Stimulated activated naive CD8-positive, alpha-beta T cell treated with anti-CD3 and anti-CD28 coated beads, Interleukin-15, Interleukin-2, amounts not matched to agents 100 ng/mL and 50 ng/mL, for 24 hours (primary cell): ENCODE measurements around the gene NBEA.

Experiments used
- H3K27ac Mint-ChIP-seq: one replicate; pipeline ENCODE4 v1.8.0; 2021; ENCODE audit warnings: mild to moderate bottlenecking, mixed read lengths
- H3K27me3 Mint-ChIP-seq: one replicate; pipeline ENCODE4 v1.8.0; 2021; ENCODE audit warnings: mixed read lengths
- H3K36me3 Mint-ChIP-seq: one replicate; pipeline ENCODE4 v1.8.0; 2021; ENCODE audit warnings: low read depth, mixed read lengths
- H3K4me1 Mint-ChIP-seq: one replicate; pipeline ENCODE4 v1.8.0; 2021; ENCODE audit warnings: low read depth, mixed read lengths
- H3K4me3 Mint-ChIP-seq: one replicate; pipeline ENCODE4 v1.8.0; 2021; ENCODE audit warnings: mild to moderate bottlenecking, mixed read lengths
- H3K9me3 Mint-ChIP-seq: one replicate; pipeline ENCODE4 v1.8.0; 2021; ENCODE audit warnings: mixed read lengths

The NBEA gene

DNA sequence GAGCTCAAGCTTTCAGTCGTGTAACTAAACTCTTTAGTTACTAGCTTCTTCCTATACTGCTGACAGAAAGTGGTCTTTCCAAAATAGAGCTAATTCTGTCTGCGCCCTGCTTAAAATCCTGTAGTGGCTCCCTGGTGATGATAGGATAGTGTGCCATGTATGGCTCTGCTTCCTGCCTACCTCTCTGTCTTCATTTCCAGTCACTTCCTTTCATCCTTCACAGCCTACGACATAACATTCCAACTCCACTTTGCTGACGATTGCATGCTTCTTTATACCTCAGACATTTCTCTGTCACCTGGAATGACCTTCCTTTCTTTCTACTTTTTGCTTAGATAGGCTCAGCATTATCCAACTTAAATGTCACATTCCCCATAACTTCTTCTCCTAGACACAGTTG, 343.6 kb downstream of the NBEA start:
- Mint-ChIP-seq H3K9me3 (no peaks in the 10 kb centered on the region), H3K4me1 (no peaks in the 10 kb centered on the region), H3K36me3 (no peaks in the 10 kb centered on the region), H3K4me3 (no peak overlapping the region), H3K27me3 (no peaks in the 10 kb centered on the region), H3K27ac (no peak overlapping the region)

DNA sequence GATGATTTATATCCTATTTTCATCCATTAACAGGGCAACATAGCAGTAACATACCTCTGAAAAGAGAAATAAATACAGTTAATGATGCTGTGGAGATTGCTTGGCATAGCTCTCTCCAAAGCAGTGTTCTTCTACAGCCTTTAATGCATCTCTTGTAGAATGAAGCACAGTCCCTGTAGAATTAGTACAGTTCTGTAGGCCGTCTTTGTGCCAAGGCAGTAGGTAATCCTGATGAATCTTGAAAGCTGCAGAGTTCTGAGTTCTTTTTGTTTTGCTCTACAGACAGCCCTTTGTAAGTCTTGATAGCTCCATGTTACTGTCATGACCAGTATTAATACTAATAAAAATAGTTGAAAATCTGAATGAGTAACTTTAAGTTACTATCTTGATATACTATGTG, 350.3 kb downstream of the NBEA start:
- H3K27me3 Mint-ChIP-seq, result no peaks in the 10 kb centered on the region
- no peaks in the 10 kb centered on the region for H3K36me3 Mint-ChIP-seq
- no peak overlapping the region for H3K27ac Mint-ChIP-seq
- H3K4me1 Mint-ChIP-seq, result peaks cover 4% of the 10 kb centered on the region
- H3K9me3 Mint-ChIP-seq, result no peaks in the 10 kb centered on the region
- H3K4me3 Mint-ChIP-seq, result no peak overlapping the region

DNA sequence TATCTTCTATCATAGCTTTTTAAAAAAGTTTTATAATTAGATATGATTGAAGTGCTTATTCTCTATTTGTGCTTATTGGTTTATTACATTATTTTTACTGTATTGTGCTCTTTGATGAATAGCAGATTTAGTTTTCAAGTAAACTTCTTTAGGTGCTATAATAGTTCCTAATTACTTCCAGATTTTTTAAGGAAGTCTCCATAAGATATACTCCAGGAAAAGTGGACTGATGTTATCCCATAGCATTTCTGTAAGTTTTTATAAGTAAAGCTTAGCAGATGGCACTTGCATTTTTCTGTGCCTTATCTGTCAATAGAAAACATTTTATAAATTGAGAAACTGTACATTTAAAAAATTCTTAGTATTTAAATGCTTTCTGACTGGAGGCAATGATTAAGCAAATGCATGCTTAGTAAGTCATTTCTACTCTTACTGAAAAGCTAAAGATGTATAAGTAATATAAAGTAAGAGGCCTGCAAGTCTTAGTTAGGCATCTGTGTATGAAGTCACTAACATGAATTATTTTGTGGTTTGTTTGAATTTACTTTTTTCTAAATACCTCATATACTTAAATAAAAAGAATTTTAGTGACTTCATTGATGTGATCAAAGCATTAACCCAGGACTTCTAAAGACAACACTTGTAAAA, 351.6 kb downstream of the NBEA start:
- Mint-ChIP-seq H3K4me1 (peaks cover 4% of the 10 kb centered on the region), H3K9me3 (no peaks in the 10 kb centered on the region), H3K4me3 (no peak overlapping the region), H3K27me3 (no peaks in the 10 kb centered on the region), H3K36me3 (no peaks in the 10 kb centered on the region), H3K27ac (no peak overlapping the region)

DNA sequence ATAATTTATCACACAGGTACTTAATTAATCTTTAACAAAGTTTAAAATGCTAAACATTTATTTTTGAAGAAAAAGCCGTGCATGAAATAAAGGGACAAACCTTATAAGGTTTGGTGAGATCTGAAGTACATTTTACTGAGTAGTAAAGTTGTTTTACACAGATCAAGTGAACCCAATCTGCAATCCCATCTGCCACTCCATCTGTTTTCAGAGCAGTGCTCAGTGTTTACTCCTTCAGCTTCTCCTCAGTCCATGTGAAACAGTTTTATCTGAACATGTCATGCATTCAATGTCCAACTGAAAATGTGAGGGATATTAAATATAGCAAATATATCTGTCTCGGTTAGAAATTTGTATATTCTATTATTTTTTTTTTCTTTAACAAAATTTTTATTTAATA, 367.6 kb downstream of the NBEA start:
- Mint-ChIP-seq H3K27ac (no peak overlapping the region), H3K36me3 (no peaks in the 10 kb centered on the region), H3K4me3 (no peak overlapping the region), H3K9me3 (no peaks in the 10 kb centered on the region), H3K27me3 (no peaks in the 10 kb centered on the region), H3K4me1 (no peaks in the 10 kb centered on the region)

DNA sequence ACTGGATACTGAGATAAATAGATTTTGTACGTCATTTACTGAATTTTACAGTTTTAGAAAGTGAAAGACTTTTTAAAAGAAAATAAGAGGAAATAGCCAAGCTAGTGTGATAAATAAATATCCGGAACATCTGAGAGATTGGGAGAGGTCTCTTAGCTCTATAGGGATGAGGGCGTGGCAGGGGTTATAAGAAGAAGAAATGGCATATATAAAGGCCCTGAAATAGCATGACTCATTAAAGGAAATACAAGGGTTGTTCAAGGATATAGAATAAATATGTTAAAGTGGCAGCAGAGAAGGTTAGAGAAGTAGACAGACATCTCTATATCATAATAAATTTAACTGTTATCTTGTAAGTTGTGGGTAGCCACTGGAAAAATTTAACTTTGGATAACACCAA, 390.1 kb downstream of the NBEA start:
- no peaks in the 10 kb centered on the region for H3K27me3 Mint-ChIP-seq
- no peaks in the 10 kb centered on the region for H3K36me3 Mint-ChIP-seq
- no peak overlapping the region for H3K27ac Mint-ChIP-seq
- H3K4me1 Mint-ChIP-seq, result no peaks in the 10 kb centered on the region
- no peak overlapping the region for H3K4me3 Mint-ChIP-seq
- H3K9me3 Mint-ChIP-seq, result peaks cover 14% of the 10 kb centered on the region

DNA sequence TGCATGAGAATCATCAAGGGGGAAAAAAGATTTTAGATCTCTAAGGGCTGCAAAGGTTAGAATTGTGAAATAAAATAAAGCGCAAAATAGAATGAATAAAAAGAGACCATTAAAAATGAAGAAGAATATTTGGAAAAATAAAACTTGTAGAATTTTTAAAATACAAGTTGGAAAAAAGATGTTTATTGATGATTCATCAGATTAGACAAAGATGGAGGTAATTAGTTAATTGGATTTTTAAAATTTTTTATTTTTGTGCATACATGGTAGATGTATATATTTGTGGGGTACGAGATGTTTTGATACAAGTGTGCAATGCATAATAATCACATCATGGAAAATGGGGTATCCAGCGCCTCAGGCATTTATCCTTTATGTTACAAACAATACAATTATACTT, 391.1 kb downstream of the NBEA start:
- no peaks in the 10 kb centered on the region for H3K36me3 Mint-ChIP-seq
- no peaks in the 10 kb centered on the region for H3K4me1 Mint-ChIP-seq
- peaks cover 15% of the 10 kb centered on the region for H3K9me3 Mint-ChIP-seq
- H3K27me3 Mint-ChIP-seq, result no peaks in the 10 kb centered on the region
- H3K27ac Mint-ChIP-seq, result no peak overlapping the region
- H3K4me3 Mint-ChIP-seq, result no peak overlapping the region

DNA sequence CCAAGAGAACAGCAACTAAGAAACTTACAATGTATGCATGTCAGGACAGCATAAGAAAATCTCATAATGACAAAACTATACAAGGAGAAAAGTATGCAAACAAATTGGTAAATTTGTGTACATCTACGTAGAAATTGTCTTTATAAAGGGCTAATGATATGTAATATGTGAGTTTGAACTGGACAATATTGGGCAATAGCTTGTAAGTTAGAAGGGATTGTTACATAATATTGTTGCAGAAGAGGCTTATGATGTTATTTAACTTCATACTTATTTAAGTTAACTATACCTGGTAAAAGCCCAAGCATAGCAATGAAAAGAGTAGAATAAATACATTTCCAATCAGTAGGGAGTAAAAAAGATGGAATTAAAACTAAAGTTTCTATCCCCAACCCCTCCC, 400.4 kb downstream of the NBEA start:
- no peaks in the 10 kb centered on the region for H3K27me3 Mint-ChIP-seq
- H3K36me3 Mint-ChIP-seq, result no peaks in the 10 kb centered on the region

DNA sequence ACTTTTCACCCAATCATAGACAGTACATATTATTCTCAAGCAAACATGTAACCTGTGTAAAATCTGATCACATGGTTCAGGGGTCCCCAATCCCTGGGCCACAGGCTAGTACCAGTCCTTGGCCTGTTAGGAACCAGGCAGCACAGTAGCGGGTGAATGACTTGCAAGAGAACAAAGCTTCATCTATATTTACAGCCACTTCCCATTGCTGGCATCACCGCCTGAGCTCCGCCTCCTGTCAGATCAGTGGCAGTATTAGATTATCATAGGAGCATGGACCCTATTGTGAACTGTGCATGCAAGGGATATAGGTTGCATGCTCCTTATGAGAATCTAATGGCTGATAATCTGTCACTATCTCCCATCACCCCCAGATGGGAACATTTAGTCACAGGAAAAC, 401.3 kb downstream of the NBEA start:
- H3K27me3 Mint-ChIP-seq, result no peaks in the 10 kb centered on the region
- H3K27ac Mint-ChIP-seq, result no peak overlapping the region

More for the DNA sequence above, 400.4 kb downstream of the NBEA start:
- Mint-ChIP-seq H3K27ac (no peak overlapping the region), H3K9me3 (peaks cover 4% of the 10 kb centered on the region), H3K4me1 (no peaks in the 10 kb centered on the region), H3K4me3 (no peak overlapping the region)

DNA sequence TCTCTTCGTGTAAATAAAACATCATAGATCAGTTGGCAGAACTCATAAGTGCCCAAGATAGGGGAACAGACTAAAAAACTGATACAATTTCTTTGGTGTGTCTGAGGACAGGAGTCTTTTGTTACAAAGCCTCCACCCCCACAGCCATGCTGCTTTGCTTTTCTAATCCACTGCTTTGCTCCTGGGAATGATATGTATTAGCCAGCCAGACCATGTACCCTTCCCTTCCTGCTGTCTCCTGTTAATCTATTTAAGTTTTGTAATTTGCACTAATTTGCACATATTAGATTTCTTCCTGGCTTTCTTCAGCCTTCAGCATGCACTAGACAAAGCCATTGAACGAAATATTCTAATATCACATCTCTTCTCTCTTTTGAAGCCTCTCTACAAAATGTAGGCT, 403.9 kb downstream of the NBEA start:
- H3K4me3 Mint-ChIP-seq, result no peak overlapping the region
- H3K36me3 Mint-ChIP-seq, result no peaks in the 10 kb centered on the region
- no peaks in the 10 kb centered on the region for H3K4me1 Mint-ChIP-seq
- no peaks in the 10 kb centered on the region for H3K9me3 Mint-ChIP-seq
- H3K27ac Mint-ChIP-seq, result no peak overlapping the region
- H3K27me3 Mint-ChIP-seq, result no peaks in the 10 kb centered on the region

More for the DNA sequence above, 401.3 kb downstream of the NBEA start:
- no peaks in the 10 kb centered on the region for H3K4me1 Mint-ChIP-seq
- H3K9me3 Mint-ChIP-seq, result no peaks in the 10 kb centered on the region
- no peaks in the 10 kb centered on the region for H3K36me3 Mint-ChIP-seq
- H3K4me3 Mint-ChIP-seq, result no peak overlapping the region

DNA sequence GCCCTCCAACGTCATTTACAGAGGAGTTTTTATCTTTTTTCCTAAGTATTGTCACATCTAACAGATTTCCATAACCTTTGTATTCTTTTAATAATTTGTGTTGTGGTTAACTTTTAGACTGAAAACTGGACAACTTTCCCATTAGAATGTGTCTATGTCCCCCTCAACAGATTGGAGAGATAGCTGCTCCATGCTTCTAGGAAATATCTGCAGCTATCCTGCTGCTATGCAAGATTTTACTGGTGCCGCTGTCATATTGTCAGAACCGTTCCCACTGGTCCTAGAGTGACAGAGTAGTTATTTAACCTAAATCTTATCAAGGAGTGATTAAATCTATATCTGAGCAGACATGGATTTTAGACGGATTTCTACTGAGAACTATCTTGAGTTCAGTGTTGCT, 404.4 kb downstream of the NBEA start:
- Mint-ChIP-seq H3K4me3 (no peak overlapping the region), H3K27me3 (no peaks in the 10 kb centered on the region), H3K27ac (no peak overlapping the region), H3K4me1 (no peaks in the 10 kb centered on the region), H3K9me3 (no peaks in the 10 kb centered on the region), H3K36me3 (no peaks in the 10 kb centered on the region)

DNA sequence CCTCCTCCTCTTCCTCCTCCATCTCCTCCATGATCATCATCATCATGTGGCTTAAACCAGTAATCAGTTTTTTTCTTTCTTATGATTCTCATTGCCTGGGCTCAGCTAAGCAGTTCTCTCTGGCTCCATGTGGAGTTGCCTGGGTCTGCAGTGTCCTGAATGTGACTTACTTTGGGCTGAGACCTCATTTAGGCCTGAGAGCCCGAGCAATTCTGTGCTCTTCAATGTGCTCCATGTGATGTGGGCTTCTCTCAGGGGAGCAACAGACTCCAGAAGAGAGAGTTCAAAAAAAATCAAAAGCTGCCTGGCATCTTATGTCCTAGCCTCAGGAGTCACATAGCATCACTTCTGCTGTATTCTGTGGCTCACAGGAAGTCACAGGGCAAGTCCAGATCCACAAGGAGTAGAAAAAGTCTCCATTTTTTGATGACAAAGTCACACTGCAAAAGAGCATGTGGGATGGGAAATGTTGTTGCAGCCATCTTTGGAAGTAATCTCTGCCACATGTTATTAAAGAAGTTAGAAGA, 405.7 kb downstream of the NBEA start:
- no peaks in the 10 kb centered on the region for H3K36me3 Mint-ChIP-seq
- H3K27me3 Mint-ChIP-seq, result no peaks in the 10 kb centered on the region
- no peak overlapping the region for H3K4me3 Mint-ChIP-seq
- no peaks in the 10 kb centered on the region for H3K9me3 Mint-ChIP-seq
- no peak overlapping the region for H3K27ac Mint-ChIP-seq
- no peaks in the 10 kb centered on the region for H3K4me1 Mint-ChIP-seq

DNA sequence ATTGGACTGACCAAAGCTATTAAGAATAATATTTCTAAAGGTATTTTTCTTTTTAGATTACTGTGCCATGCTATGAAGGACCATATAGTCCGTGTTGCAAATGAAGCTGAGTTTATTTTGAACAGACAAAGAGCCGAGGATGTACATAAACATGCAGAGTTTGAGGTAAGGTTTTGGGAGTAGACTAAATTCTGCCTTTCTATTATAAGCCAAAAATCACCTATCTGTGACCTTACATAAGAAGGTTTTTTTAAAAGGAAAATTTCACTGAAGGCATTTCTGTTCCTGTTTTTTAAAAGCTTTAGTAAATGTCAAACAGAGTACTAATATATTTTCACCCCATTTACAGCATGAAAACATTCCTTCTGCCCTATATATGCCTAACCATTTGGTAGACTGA, 407.0 kb downstream of the NBEA start:
- Mint-ChIP-seq H3K36me3 (no peaks in the 10 kb centered on the region), H3K9me3 (no peaks in the 10 kb centered on the region), H3K27me3 (no peaks in the 10 kb centered on the region), H3K27ac (no peak overlapping the region), H3K4me1 (no peaks in the 10 kb centered on the region), H3K4me3 (no peak overlapping the region)

DNA sequence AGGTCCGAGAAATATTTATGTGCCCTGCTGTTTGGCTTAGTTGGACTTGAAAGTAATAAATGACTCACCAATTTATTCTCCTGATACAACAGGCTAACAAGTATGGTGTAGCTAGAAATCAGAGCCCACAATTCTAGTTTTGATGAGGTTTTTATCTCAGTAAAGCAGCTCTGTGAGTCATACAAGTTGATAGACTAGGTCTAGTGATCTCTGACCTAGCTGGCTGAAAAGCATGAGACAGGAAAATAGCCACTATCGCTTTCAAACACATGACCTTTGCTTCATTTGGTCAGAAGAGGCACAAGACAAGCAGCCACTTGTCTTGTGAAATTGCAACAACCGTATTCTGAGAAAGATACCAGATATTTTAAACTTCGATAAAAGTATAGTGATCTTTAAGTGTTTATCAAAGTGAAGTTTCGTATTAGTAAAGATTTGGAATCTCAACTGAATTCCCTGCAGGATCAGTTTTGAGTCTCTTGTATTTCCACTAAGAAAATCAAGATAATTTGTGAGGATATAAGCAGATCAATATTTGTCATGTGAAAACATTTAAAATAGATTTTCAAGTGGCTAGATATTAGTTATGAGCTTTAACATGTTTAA, 407.7 kb downstream of the NBEA start:
- H3K4me3 Mint-ChIP-seq, result no peak overlapping the region
- no peak overlapping the region for H3K27ac Mint-ChIP-seq

DNA sequence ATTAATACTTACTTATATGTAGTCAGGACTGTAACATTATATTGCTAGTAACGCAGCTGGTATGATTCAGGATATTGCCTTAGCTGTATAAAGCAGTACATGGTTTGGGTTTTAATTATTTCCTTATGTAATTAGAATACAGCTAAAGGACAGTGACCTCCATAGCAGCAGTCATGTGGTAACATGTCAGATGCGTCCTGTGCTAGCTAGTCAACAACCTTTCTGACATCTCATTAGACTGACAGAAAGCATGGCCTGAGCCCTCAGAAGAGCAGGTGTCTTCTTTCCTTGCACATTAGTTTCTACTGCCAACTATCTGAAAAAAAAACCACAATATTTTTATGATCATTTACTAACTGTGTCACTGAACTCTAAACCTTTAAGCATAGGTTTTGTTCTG, 412.2 kb downstream of the NBEA start:
- H3K9me3 Mint-ChIP-seq, result no peaks in the 10 kb centered on the region
- H3K27me3 Mint-ChIP-seq, result no peaks in the 10 kb centered on the region
- no peaks in the 10 kb centered on the region for H3K36me3 Mint-ChIP-seq
- H3K4me1 Mint-ChIP-seq, result peaks cover 3% of the 10 kb centered on the region
- no peak overlapping the region for H3K27ac Mint-ChIP-seq
- H3K4me3 Mint-ChIP-seq, result no peak overlapping the region

More for the DNA sequence above, 407.7 kb downstream of the NBEA start:
- H3K4me1 Mint-ChIP-seq, result no peaks in the 10 kb centered on the region
- no peaks in the 10 kb centered on the region for H3K27me3 Mint-ChIP-seq
- no peaks in the 10 kb centered on the region for H3K9me3 Mint-ChIP-seq
- no peaks in the 10 kb centered on the region for H3K36me3 Mint-ChIP-seq

DNA sequence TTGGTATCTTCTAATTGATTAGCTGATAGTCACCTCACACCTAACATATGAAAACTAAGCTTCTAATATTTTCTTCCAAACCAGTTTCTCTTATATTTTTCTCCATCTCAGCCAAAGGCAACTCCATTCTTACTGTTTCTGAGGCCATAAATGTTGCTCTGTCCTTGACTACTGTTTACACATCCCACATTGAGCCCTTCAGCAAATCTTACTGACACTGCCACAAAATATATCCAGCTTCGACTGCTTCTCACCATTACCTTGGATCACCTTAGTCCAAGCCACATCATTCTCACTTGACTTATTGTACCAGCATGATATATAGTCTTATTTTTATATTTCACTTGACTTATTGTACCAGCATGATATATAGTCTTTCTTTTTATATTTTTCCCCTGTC, 412.8 kb downstream of the NBEA start:
- Mint-ChIP-seq H3K27me3 (no peaks in the 10 kb centered on the region), H3K27ac (no peak overlapping the region), H3K9me3 (no peaks in the 10 kb centered on the region), H3K4me3 (no peak overlapping the region), H3K36me3 (no peaks in the 10 kb centered on the region), H3K4me1 (peaks cover 3% of the 10 kb centered on the region)

DNA sequence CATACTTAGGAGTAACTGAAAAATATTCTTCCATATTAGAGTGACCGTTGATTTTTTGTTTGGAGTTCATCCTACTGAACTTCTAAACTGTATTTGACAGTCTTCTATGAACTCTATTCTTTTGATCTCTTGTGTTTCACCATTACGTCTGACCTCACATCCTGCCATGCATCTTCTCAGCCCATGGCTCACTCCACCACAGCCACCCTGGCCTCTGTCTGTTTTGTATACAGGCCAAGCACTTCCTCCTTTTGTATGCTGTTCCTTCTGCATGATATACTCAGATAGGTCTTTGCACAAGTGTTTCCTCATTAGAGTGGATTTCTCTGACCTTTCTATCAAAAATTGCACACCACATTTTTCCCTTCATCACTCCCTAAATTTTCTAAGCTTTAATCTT, 414.5 kb downstream of the NBEA start:
- Mint-ChIP-seq H3K27ac (no peak overlapping the region), H3K4me3 (no peak overlapping the region), H3K36me3 (no peaks in the 10 kb centered on the region), H3K9me3 (no peaks in the 10 kb centered on the region), H3K27me3 (no peaks in the 10 kb centered on the region), H3K4me1 (peaks cover 3% of the 10 kb centered on the region)
